GM13976 (cell line): Measurements from ENCODE around the gene NEUROG1.

Experiments
- DNase-seq: peaks from one replicate; pipeline ENCODE4 v3.0.0; 2012; ENCODE audit warnings: low spot score
- CTCF ChIP-seq: IDR thresholded peaks from 2 replicates; pipeline ENCODE4 v1.5.1; 2012; ENCODE audit warnings: borderline replicate concordance, mild to moderate bottlenecking; ENCODE audit not compliant: insufficient read depth; ENCODE audit errors: extremely low read depth, missing control alignments, control extremely low read depth
- in situ Hi-C: fragments of 300-500 bp; cut with MboI; formaldehyde crosslinking; loops from one replicate; pipeline ENCODE4 v1.12.0; 2022; ENCODE audit warnings: low sequenced_read_pairs, mixed read lengths, inconsistent platforms; ENCODE audit not compliant: unreplicated experiment

NEUROG1 gene

GRCh38 chr5:135526924-135527323 lies 8.8 kb downstream of the NEUROG1 start:
- in situ Hi-C loops = no loop called here
- no peak for DNase-seq
- no peak for TF ChIP-seq CTCF

GRCh38 chr5:135521964-135522363 lies 13.8 kb downstream of the NEUROG1 start:
- no peak for TF ChIP-seq CTCF
- in situ Hi-C loops = no loop called here
- no peak for DNase-seq

DNA sequence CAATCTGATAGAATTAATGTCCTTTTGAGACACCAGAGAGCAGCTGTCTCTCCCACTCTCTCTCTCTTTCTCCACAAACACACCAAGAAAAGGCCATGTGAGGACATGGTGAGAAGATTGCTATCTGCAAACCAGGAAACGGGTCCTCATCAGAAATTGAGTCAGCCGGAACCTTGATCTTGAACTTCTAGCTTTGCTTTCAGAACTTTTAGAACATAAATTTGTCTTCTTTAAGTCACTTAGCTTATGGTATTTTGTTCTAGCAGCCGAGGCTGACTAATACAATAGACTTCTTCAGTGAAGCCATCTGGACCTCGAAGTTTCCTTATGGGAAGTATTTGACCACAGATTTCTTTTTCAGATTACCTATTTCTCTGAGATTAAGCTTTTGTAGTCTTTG lies 18.1 kb downstream of the NEUROG1 start:
- no peak for TF ChIP-seq CTCF
- in situ Hi-C loops = no loop called here
- no peak for DNase-seq

DNA sequence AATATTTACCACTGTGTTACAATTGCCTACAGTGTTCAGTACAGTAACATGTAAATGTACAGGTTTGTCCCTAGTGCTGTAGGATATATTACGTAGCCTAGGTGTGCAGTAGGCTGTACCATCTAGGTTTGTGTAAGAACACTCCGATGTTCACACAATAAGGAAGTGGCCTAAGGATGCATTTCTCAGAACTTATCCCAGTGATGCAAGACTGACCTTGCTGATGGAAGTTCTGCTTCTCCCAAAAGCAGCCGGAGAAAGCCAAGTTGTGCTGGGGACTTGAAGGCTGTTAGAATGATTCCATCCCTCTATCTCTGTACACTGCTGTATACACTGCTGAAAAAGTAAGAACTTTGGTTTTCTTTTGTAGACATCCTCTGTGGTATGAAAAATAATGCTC lies 21.6 kb downstream of the NEUROG1 start:
- in situ Hi-C loops = no loop called here

GRCh38 chr5:135511761-135512575 lies 23.8 kb downstream of the NEUROG1 start:
- no peak for DNase-seq
- no peak for TF ChIP-seq CTCF
- in situ Hi-C loops = no loop called here

More for the DNA sequence above, 21.6 kb downstream of the NEUROG1 start:
- no peak for TF ChIP-seq CTCF
- no peak for DNase-seq

DNA sequence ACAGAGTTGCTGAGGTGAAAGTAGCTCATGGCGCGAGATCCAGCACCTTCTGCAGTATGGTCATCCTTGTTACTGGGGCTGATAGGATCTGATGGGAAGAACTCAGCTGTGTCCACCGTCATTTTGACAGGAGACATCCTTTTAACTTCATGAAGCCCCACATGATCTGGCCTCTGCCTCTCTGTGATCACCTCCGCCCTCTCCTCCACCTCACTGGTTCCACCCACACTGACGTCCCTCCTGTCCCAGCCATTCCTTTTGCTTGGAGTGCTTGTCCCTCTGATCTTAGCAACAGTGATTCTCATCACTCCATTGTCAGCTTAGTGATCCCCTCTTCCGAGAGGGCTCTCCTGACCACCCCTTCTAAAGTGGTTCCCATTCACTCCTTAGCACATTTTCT lies 25.8 kb downstream of the NEUROG1 start:
- in situ Hi-C loops = no loop called here
- no peak for DNase-seq
- TF ChIP-seq CTCF = no peak
